Measurements from ENCODE around the gene MRC1.

The MRC1 gene

GRCh38 chr10:17848646-17849045 lies 39.5 kb downstream of the MRC1 start:
- no peak for DNase-seq

- no peak for DNase-seq
Measured at GRCh38 chr10:17850501-17850900, 41.4 kb downstream of the MRC1 start.

GRCh38 chr10:17851611-17852010 lies 42.5 kb downstream of the MRC1 start:
- DNase-seq = no peak

GRCh38 chr10:17854044-17854652 lies 45.0 kb downstream of the MRC1 start:
- DNase-seq = no peak

- no peak for DNase-seq
Measured at GRCh38 chr10:17857040-17857439, 47.9 kb downstream of the MRC1 start.

- DNase-seq = no peak
Measured at GRCh38 chr10:17859492-17860156, 50.5 kb downstream of the MRC1 start.

- no peak for DNase-seq
Measured at GRCh38 chr10:17861760-17862159, 52.6 kb downstream of the MRC1 start.

- DNase-seq = no peak
Measured at GRCh38 chr10:17865351-17865750, 56.2 kb downstream of the MRC1 start.

GRCh38 chr10:17866346-17866745 lies 57.2 kb downstream of the MRC1 start:
- no peak for DNase-seq

GRCh38 chr10:17867056-17867455 lies 57.9 kb downstream of the MRC1 start:
- no peak for DNase-seq

GRCh38 chr10:17871036-17871435 lies 61.9 kb downstream of the MRC1 start:
- no peak for DNase-seq

GRCh38 chr10:17872191-17873091 lies 63.3 kb downstream of the MRC1 start:
- no peak for DNase-seq

- DNase-seq = no peak
Measured at GRCh38 chr10:17873946-17874345, 64.8 kb downstream of the MRC1 start.

GRCh38 chr10:17877121-17877520 lies 68.0 kb downstream of the MRC1 start:
- no peak for DNase-seq

GRCh38 chr10:17878896-17879295 lies 69.7 kb downstream of the MRC1 start:
- DNase-seq = no peak

GRCh38 chr10:17880601-17881000 lies 71.5 kb downstream of the MRC1 start:
- DNase-seq = no peak

- no peak for DNase-seq
Measured at GRCh38 chr10:17882557-17882956, 73.4 kb downstream of the MRC1 start.

- no peak for DNase-seq
Measured at GRCh38 chr10:17883621-17884020, 74.5 kb downstream of the MRC1 start.

- DNase-seq = no peak
Measured at GRCh38 chr10:17888189-17888588, 79.0 kb downstream of the MRC1 start.

GRCh38 chr10:17891435-17891834 lies 82.3 kb downstream of the MRC1 start:
- no peak for DNase-seq

- DNase-seq = no peak
Measured at GRCh38 chr10:17904564-17904963, 95.4 kb downstream of the MRC1 start.

GRCh38 chr10:17905491-17905890 lies 96.3 kb downstream of the MRC1 start:
- no peak for DNase-seq

- DNase-seq = no peak
Measured at GRCh38 chr10:17906002-17906401, 96.9 kb downstream of the MRC1 start.

GRCh38 chr10:17907641-17908040 lies 98.5 kb downstream of the MRC1 start:
- no peak for DNase-seq
